ENCODE results near the gene LAMA1. TPM values are rescaled to one million over a fixed set of nuclear protein-coding genes. Genes with fewer than 3 reads are reported as not detected.

The LAMA1 gene
- total RNA-seq, 1 donor from 2014 or later, result not detected

DNA sequence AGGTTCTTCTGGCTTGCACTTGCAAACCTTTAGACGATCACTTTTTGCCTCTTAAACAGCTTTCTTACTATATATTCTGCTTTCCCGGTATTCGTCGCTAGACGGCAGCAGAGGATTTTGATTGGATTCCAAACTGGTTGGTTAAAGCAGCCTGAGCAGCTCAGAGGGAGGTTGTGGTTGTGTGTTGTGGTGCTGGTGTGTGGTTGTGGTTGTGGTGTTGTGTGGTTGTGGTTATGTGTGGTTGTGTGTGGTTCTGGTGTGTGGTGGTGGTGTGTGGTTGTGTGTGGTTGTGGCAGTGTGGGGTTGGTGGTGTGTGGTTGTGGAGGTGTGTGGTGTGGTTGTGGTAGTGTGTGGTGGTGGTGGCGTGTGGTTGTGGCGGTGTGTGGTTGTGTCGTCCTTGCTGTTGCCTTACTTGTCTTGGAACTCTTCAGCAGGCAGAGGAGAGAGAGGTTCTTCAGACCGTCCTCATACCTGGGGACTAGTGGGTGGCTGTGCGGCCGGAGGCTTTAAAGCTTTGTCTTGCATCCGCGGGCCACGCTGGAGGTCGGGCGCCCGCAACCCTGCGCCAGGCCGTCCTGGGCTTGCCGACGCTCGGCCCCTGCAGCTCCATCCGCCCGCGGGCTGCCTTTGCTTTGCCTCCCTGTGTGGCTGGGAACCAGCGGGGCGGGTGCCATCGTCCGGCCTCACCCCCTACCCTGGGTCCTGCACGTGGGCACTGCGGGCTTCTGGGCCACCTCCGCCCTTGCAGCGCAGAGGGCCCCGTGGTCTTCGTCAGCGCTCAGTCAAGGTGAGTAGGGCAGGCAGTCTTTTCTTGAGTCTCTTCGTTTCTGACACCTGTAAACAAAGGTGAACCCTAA is 197.3 kb downstream of the LAMA1 start:
- DNase-seq (ENCODE audit: low spot score), result no peak
- H3K4me1 Mint-ChIP-seq (ENCODE audit: low read depth), result no peaks in the 10 kb centered on the region
- no peaks in the 10 kb centered on the region for H3K27me3 Mint-ChIP-seq (ENCODE audit: low read depth)
- peaks cover 4% of the 10 kb centered on the region for H3K9me3 Mint-ChIP-seq
- H3K4me3 Mint-ChIP-seq (ENCODE audit: low read depth), result no peak overlapping the region
- intact Hi-C loops (cut with micrococcal nuclease), result no loop called here
- H3K36me3 Mint-ChIP-seq (ENCODE audit: low read depth), result no peaks in the 10 kb centered on the region
- peak overlapping the region; percentile 61 for H3K27ac Mint-ChIP-seq

DNA sequence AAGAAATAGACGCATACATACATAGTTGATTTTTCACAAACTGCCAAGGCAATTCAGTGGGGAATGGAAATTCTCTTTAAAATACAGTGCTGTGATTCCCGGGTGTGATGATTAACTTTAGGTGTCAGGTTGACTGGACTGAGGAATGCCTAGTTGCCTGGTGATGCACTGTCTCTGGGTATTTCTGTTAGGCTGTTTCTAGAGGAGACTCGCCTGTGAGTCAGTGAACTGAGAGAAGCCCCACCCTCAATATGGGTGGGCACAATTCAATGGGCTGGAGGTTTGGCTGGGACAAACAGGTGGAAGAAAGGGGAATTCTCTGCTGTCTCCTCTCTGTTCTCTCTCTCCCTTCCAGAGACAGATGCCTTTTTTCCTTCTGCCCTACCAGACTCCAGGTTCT is 200.5 kb downstream of the LAMA1 start:
- Mint-ChIP-seq H3K27me3 (ENCODE audit: low read depth) (no peaks in the 10 kb centered on the region), H3K27ac (no peak overlapping the region), H3K9me3 (peaks cover 4% of the 10 kb centered on the region), H3K4me1 (ENCODE audit: low read depth) (no peaks in the 10 kb centered on the region), H3K36me3 (ENCODE audit: low read depth) (no peaks in the 10 kb centered on the region), H3K4me3 (ENCODE audit: low read depth) (no peak overlapping the region)
- intact Hi-C loops (cut with micrococcal nuclease), result loop anchor here (10.0 kb wide), 1 partner anchor 192 kb away; the partner anchor contains the start of gene ARHGAP28
- DNase-seq (ENCODE audit: low spot score), result no peak

DNA sequence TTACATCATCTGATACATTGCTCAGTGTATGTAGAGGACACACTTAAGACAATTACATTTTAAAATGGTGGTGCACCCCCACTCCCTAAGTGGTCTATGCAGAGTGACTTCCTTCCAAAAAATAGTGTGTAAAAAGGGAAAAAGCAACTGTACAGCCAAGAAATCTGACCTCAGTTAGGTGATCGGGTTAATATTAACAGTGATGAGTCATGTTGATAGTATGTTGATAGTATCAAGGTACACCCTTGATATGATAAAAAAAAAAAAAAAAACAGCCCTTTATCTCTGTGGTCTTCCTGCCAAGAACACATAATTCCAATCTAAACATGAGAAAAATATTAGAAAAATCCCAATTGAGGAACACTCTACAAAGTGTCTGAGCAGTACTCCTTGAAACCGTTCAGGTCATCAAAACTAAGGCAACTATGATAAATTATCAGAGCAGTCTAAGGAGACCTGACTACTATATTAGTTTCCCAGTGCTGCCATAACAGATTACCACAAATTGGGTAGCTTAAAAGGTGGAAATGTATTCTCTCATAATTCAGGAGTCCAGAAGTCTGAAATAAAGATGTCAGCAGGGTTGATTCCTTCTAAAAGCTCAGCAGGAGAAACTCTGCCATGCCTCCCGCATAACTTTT is 216.2 kb downstream of the LAMA1 start:
- no peaks in the 10 kb centered on the region for H3K36me3 Mint-ChIP-seq (ENCODE audit: low read depth)
- no peak for DNase-seq (ENCODE audit: low spot score)
- intact Hi-C loops (cut with micrococcal nuclease), result no loop called here
- no peaks in the 10 kb centered on the region for H3K4me1 Mint-ChIP-seq (ENCODE audit: low read depth)
- H3K27me3 Mint-ChIP-seq (ENCODE audit: low read depth), result no peaks in the 10 kb centered on the region
- no peak overlapping the region for H3K4me3 Mint-ChIP-seq (ENCODE audit: low read depth)
- peaks cover 23% of the 10 kb centered on the region for H3K9me3 Mint-ChIP-seq
- no peak overlapping the region for H3K27ac Mint-ChIP-seq

DNA sequence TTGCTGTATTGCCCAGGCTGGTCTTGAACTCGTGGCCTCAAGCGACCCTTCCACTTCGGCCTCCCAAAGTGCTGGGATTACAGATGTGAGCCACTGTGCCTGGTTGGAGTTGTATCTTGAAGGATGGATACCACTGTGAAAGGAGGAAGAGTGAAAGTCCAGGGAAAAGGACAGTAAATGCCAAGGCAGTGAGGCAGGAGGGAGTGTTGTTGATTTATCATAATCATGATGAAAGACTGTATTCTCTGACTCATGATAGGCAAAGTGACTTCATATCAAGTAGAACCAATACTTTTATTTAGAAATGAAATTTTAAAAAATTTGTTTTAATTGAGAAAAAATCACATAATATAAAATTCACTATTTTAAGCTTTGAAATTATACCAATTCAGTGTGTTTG is 225.8 kb downstream of the LAMA1 start:
- no peak for DNase-seq (ENCODE audit: low spot score)
- Mint-ChIP-seq H3K36me3 (ENCODE audit: low read depth) (no peaks in the 10 kb centered on the region), H3K27ac (no peak overlapping the region), H3K9me3 (no peaks in the 10 kb centered on the region), H3K27me3 (ENCODE audit: low read depth) (no peaks in the 10 kb centered on the region), H3K4me3 (ENCODE audit: low read depth) (no peak overlapping the region), H3K4me1 (ENCODE audit: low read depth) (no peaks in the 10 kb centered on the region)
- intact Hi-C loops (cut with micrococcal nuclease), result no loop called here

Other genes with a start within 250 kb of the LAMA1 start
- gene LRRC30, start 113.3 kb upstream of the LAMA1 start, total RNA-seq, result not detected in 2 replicates

Measured in activated T-helper 2 cell treated with anti-CD3 and anti-CD28 coated beads, Interferon-gamma antibody, Interleukin-2, Interleukin-4, amounts not matched to agents 10 μg/mL and 5 μg/mL and 100 μg/mL, durations not matched to agents 14 hours and 24 hours and 36 hours (primary cell).